ENCODE measurements around the gene RBM10.

RBM10 gene

GRCh38 chrX:47218920-47219815 is 74.1 kb downstream of the RBM10 start:
- peak; percentile 35 for DNase-seq (ENCODE audit: low read depth)

GRCh38 chrX:47221756-47222155 is 76.7 kb downstream of the RBM10 start:
- DNase-seq (ENCODE audit: low read depth) = no peak

- no peak for DNase-seq (ENCODE audit: low read depth)
Measured at GRCh38 chrX:47222751-47223350, 77.8 kb downstream of the RBM10 start.

- DNase-seq (ENCODE audit: low read depth) = no peak
Measured at GRCh38 chrX:47223476-47224250, 78.6 kb downstream of the RBM10 start.

DNA sequence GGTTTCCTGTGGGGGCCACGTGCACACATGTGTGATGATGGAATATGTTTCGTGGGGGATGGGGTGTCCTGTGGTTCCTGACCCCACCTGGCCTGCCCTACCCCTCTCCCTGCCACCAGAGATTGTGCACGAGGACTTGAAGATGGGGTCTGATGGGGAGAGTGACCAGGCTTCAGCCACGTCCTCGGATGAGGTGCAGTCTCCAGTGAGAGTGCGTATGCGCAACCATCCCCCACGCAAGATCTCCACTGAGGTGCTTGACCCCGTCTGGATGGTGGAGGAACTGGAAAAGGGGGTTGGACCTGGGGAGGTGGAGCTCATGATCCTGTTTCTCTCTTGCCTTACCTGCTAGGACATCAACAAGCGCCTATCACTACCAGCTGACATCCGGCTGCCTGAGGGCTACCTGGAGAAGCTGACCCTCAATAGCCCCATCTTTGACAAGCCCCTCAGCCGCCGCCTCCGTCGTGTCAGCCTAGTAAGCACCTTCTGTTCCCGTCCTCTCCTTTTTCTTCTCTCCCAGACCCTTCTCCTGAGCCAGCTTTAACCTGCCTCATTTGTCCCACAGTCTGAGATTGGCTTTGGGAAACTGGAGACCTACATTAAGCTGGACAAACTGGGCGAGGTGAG is 79.4 kb downstream of the RBM10 start:
- no peak for DNase-seq (ENCODE audit: low read depth)

DNA sequence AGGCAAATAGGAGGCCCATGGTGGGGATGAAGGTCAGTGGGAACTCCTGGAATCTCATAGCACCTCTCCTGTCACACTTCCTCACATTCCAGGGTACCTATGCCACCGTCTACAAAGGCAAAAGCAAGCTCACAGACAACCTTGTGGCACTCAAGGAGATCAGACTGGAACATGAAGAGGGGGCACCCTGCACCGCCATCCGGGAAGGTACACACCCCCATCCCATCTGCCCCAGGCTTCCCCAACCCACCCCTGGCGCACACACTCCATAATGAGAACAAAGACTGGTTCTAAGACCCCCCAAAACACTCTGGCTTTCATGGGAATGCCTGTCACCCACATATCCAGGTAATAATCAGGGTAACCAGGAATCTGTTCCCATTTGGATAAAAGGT is 79.9 kb downstream of the RBM10 start:
- DNase-seq (ENCODE audit: low read depth) = no peak

DNA sequence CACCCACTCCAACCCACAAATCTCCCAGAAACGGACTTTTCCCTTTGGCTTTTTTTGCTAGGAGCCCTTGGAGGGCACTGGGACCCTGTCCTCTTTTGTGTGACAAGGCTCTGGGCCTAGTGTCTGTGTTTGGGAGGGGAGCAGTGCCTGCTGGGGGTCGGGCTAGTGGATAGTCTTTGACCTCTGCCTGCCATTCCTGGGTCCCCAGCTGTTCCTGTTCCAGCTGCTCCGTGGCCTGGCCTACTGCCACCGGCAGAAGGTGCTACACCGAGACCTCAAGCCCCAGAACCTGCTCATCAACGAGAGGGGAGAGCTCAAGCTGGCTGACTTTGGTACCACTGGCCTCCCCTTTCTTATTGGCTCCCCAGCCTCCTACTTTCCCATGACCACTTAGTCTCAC is 81.0 kb downstream of the RBM10 start:
- no peak for DNase-seq (ENCODE audit: low read depth)

DNA sequence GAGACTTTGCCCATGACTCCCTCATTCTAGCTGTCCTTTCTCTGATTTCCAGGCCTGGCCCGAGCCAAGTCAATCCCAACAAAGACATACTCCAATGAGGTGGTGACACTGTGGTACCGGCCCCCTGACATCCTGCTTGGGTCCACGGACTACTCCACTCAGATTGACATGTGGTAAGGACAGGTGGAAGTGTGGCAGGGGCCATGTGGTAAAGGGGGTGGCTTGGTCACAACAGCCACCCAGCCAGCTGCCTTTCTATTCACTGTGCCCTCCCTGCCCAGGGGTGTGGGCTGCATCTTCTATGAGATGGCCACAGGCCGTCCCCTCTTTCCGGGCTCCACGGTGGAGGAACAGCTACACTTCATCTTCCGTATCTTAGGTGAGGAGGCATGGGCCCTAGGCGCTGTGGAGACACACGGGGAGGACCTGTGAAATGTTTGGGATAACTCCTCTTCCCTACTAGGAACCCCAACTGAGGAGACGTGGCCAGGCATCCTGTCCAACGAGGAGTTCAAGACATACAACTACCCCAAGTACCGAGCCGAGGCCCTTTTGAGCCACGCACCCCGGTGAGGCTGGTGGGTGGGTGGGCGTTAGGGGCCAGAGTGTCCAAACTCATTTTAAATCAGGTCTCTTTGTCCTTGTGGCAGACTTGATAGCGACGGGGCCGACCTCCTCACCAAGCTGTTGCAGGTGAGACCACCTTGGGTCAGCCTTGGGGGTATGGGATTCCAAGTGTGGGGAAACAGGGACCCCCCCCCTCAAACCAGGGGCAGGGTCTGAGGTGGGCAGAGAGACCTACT is 81.7 kb downstream of the RBM10 start:
- DNase-seq (ENCODE audit: low read depth) = no peak

GRCh38 chrX:47227334-47227583 is 82.2 kb downstream of the RBM10 start:
- no peak for DNase-seq (ENCODE audit: low read depth)

DNA sequence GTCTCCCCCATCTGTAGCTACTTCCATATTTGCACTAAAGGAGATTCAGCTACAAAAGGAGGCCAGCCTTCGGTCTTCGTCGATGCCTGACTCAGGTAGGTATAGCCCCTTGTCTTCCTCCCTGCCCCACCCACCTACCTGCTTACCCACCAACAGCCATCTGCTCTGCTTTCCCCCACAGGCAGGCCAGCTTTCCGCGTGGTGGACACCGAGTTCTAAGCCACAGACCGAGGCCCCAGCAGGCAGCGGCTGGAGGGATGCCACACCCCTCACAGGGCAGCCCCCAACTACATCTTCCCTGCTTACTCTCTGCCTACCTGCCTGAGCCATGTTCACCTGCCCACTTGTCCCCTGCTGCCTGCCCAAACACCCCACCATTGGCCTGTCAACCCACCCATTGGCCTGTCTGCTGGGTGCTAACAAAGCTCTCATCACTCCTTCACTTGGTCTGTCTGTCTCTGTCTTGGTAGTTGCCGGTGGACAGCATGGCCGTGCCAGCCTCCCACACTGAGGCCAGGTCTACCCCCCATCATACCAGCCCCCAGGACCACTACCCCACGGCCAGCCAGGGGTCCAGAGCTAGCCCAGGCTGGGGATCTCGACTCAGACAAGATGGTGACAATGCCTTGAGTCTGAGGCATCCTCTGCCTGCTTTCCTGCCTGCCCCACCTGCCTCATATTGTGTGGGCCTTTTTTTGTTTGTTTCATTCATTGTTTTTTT is 83.7 kb downstream of the RBM10 start:
- no peak for DNase-seq (ENCODE audit: low read depth)

- DNase-seq (ENCODE audit: low read depth) = no peak
Measured at GRCh38 chrX:47229427-47229826, 84.4 kb downstream of the RBM10 start.

- no peak for DNase-seq (ENCODE audit: low read depth)
Measured at GRCh38 chrX:47230136-47230868, 85.3 kb downstream of the RBM10 start.

- DNase-seq (ENCODE audit: low read depth) = no peak
Measured at GRCh38 chrX:47231167-47231566, 86.1 kb downstream of the RBM10 start.

- DNase-seq (ENCODE audit: low read depth) = no peak
Measured at GRCh38 chrX:47232197-47232802, 87.3 kb downstream of the RBM10 start.

- peak; percentile 11 for DNase-seq (ENCODE audit: low read depth)
Measured at GRCh38 chrX:47232803-47233332, 87.8 kb downstream of the RBM10 start, which contains the start of gene USP11. Gene USP11 (plus strand): TSS chrX:47233009. CDS start chrX:47233044, 35 bp downstream.

GRCh38 chrX:47233333-47234113 is 88.5 kb downstream of the RBM10 start:
- DNase-seq (ENCODE audit: low read depth) = peak; percentile 92

- DNase-seq (ENCODE audit: low read depth) = no peak
Measured at GRCh38 chrX:47234583-47234982, 89.6 kb downstream of the RBM10 start.

- no peak for DNase-seq (ENCODE audit: low read depth)
Measured at GRCh38 chrX:47235691-47236103, 90.7 kb downstream of the RBM10 start.

Measured in activated T-helper 9 cell treated with anti-CD3 and anti-CD28 coated beads, Interleukin-2, amount 50 U/mL, for 16 hours (primary cell).